ENCODE measurements around the gene ADPRH. TPM values are rescaled to one million over a fixed set of nuclear protein-coding genes. Genes with fewer than 3 reads are reported as not detected.

ADPRH gene
- total RNA-seq, 1 donor from 2014 or later, result 3.9 TPM

- no peaks in the 10 kb centered on the region for H3K36me3 Mint-ChIP-seq (ENCODE audit: low read depth)
- peaks cover 30% of the 10 kb centered on the region for H3K4me1 Mint-ChIP-seq (ENCODE audit: low read depth)
- no peaks in the 10 kb centered on the region for H3K27me3 Mint-ChIP-seq (ENCODE audit: low read depth)
- H3K9me3 Mint-ChIP-seq (ENCODE audit: low read depth), result no peaks in the 10 kb centered on the region
- DNase-seq (ENCODE audit: low spot score), result no peak
- H3K27ac Mint-ChIP-seq (ENCODE audit: unreplicated experiment), result no peak overlapping the region
- H3K4me3 Mint-ChIP-seq (ENCODE audit: unreplicated experiment), result no peak overlapping the region
- TF ChIP-seq CTCF (IDR thresholded peaks at IDR 0.05), result no peak
Measured at GRCh38 chr3:119585208-119585607, 5.9 kb downstream of the ADPRH start.

- DNase-seq (ENCODE audit: low spot score), result no peak
Measured at GRCh38 chr3:119585856-119586570, 6.7 kb downstream of the ADPRH start.

GRCh38 chr3:119586733-119587172 lies 7.5 kb downstream of the ADPRH start:
- Mint-ChIP-seq H3K36me3 (ENCODE audit: low read depth) (no peaks in the 10 kb centered on the region), H3K27ac (ENCODE audit: unreplicated experiment) (no peak overlapping the region), H3K27me3 (ENCODE audit: low read depth) (no peaks in the 10 kb centered on the region), H3K4me1 (ENCODE audit: low read depth) (peaks cover 25% of the 10 kb centered on the region), H3K9me3 (ENCODE audit: low read depth) (no peaks in the 10 kb centered on the region), H3K4me3 (ENCODE audit: unreplicated experiment) (no peak overlapping the region)
- DNase-seq (ENCODE audit: low spot score), result no peak
- TF ChIP-seq CTCF (IDR thresholded peaks at IDR 0.05), result no peak

More at GRCh38 chr3:119585856-119586570, 6.7 kb downstream of the ADPRH start:
- TF ChIP-seq CTCF (IDR thresholded peaks at IDR 0.05), result no peak
- Mint-ChIP-seq H3K4me3 (ENCODE audit: unreplicated experiment) (no peak overlapping the region), H3K27me3 (ENCODE audit: low read depth) (no peaks in the 10 kb centered on the region), H3K9me3 (ENCODE audit: low read depth) (no peaks in the 10 kb centered on the region), H3K4me1 (ENCODE audit: low read depth) (peaks cover 25% of the 10 kb centered on the region), H3K36me3 (ENCODE audit: low read depth) (no peaks in the 10 kb centered on the region), H3K27ac (ENCODE audit: unreplicated experiment) (no peak overlapping the region)

GRCh38 chr3:119588112-119588511 lies 8.8 kb downstream of the ADPRH start:
- Mint-ChIP-seq H3K9me3 (ENCODE audit: low read depth) (no peaks in the 10 kb centered on the region), H3K4me1 (ENCODE audit: low read depth) (peaks cover 25% of the 10 kb centered on the region), H3K27me3 (ENCODE audit: low read depth) (no peaks in the 10 kb centered on the region), H3K27ac (ENCODE audit: unreplicated experiment) (no peak overlapping the region), H3K4me3 (ENCODE audit: unreplicated experiment) (no peak overlapping the region), H3K36me3 (ENCODE audit: low read depth) (no peaks in the 10 kb centered on the region)
- DNase-seq (ENCODE audit: low spot score), result no peak
- TF ChIP-seq CTCF (IDR thresholded peaks at IDR 0.05), result no peak

- H3K27ac Mint-ChIP-seq (ENCODE audit: unreplicated experiment), result no peak overlapping the region
- no peak for TF ChIP-seq CTCF (IDR thresholded peaks at IDR 0.05)
- no peak overlapping the region for H3K4me3 Mint-ChIP-seq (ENCODE audit: unreplicated experiment)
- no peaks in the 10 kb centered on the region for H3K9me3 Mint-ChIP-seq (ENCODE audit: low read depth)
- H3K4me1 Mint-ChIP-seq (ENCODE audit: low read depth), result peaks cover 25% of the 10 kb centered on the region
- H3K27me3 Mint-ChIP-seq (ENCODE audit: low read depth), result no peaks in the 10 kb centered on the region
- H3K36me3 Mint-ChIP-seq (ENCODE audit: low read depth), result no peaks in the 10 kb centered on the region
- DNase-seq (ENCODE audit: low spot score), result no peak
Measured at GRCh38 chr3:119589102-119589773, 9.9 kb downstream of the ADPRH start.
